ENCODE results near the gene AP2S1.
A peak's percentile ranks its signal among the peaks of the same experiment; 100 is the strongest.
"Not testable (repeated sequence)": the region's sequence is repeated elsewhere in the genome, so short reads cannot be mapped to it uniquely, and the experiment has no call there.

Gene AP2S1

DNA sequence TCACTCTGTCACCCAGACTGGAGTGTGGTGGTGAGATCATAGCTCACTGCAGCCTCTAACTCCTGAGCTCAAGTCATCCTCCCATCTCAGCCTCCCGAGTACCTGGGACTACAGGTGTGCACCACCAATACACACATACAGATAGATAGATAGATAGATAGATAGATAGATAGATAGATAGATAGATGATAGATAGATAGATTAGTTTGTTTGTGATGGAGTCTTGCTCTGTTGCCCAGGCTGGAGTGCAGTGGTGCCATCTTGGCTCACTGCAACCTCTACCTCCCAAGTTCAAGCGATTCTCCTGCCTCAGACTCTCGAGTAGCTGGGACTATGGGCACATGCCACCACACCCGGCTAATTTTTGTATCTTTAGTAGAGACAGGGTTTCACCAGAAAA is 46.2 kb downstream of the AP2S1 start:
- DNase-seq (ENCODE audit: low read depth), result not testable (repeated sequence)

DNA sequence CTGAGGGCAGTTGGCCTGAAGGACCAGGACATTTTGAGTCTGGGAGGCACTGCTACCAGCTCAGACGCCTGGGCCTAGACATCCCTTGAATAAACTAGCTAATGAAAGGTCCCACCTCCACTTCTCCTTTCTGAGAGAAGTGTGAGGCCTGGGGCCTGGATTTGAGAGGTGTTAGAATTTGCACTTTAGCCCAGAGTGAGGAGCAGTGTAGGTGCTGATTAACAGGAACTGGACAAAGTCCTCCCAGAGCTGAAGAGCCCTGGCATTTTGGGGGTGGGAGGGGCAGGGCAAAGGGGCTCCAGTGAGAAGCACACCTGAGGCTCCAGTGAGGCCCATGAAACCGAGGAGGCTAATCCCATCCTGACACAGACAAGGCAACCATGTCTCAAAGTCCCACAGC is 47.1 kb downstream of the AP2S1 start:
- no peak for DNase-seq (ENCODE audit: low read depth)

DNA sequence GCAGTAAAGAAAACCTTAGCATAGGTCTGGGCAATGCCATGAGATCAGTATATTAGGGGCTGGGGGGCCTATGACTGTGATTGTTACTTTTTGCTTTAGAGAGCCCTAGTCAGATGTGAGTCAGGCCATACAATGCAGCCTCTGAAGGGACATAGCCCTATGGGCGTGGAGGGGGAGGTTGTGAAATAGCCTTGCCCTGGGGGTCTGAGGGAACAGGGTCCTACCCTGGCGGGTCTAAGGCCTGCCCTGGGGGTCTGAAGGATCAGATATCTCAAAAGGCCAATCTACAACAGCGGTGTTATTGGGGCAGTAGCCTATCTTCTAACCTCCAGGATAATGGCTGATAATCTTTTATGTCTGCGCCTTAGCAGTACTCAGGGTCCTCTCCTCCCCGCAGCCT is 48.5 kb downstream of the AP2S1 start:
- no peak for DNase-seq (ENCODE audit: low read depth)

DNA sequence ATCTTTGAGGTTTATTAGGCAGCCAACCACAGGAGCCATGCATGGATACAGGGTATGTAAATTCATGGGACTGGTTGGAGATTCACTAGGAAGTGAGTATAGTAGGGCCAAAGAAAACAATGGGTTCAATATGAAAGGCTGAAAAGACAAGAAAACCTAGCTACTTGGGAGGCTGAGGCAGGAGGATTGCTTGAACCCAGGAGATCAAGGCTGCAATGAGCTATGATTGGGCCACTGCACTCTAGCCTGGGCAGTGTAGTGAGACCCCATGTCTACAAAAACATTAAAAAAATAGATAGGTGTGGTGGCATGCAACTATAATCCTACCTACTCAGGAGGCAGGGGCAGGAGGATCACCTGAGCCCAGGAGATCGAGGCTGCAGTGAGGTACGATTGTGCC is 51.9 kb downstream of the AP2S1 start:
- no peak for DNase-seq (ENCODE audit: low read depth)

DNA sequence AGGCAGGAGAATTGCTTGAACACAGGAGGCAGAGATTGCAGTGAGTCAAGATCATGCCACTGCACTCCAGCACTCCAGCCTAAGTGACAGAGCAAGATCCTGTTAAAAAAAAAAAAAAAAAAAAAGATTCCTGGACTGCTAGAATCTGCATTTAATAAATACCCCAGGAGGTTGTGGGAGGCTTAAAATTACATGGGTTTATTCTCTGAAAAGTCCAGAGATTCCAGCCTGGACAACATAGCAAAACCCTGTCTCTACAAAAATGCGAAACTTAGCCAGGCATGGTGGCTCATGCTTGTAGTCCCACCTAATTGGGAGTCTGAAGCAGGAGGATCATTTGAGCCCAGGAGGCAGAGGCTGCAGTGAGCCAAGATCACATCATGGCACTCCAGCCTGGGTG is 52.8 kb downstream of the AP2S1 start:
- DNase-seq (ENCODE audit: low read depth), result no peak

DNA sequence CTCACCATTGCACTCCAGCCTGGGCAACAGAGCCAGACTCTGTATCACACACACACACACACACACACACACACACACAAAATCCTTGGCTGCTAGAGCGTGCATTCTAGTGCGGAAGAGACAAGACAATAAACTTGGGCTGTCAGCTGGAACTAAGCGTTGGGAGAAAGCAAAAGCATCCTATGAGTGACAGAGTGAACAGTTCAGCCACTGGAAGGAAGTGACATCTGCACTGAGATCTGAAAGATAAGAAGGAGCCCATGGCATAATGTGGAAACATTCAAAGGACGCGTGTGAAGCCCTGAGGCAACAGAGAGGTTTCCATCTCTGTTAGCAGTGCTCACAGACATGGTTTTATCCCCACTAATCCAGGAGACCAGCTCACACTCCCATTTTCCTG is 58.7 kb downstream of the AP2S1 start:
- no peak for DNase-seq (ENCODE audit: low read depth)

DNA sequence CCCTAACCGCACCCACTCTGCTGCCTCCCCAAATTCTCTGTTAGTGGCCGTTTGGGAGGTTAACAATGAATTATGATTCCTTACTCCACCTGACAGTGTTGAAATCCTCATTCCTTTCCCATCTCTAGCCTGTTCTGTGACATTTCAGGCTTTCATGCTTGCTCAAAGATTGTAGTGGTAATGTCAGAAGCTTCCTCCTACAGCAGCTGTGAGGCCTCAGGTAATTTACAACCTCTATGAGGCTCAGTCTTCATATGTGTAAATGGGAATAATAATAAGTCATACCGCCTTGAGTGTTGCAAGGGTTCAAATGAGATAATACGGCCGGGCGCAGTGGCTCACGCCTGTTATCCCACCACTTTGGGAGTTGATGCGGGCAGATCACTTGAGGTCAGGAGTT is 61.3 kb downstream of the AP2S1 start:
- DNase-seq (ENCODE audit: low read depth), result no peak

DNA sequence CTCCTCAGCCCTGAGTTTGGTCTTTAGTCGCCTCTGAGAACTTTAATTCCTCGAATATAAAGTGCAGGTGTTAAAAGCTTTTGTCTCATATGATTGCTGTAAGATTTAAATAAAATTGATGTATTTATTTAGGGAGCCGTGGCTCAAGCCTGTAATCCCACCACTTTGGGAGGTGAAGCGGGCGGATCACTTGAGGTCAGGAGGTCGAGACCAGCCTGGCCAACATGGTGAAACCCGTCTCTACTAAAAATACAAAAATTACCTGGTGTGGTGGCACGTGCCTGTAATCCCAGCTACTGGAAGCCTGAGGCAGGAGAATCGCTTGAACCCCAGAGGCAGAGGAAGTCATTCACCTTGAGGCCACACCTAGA is 61.7 kb downstream of the AP2S1 start:
- DNase-seq (ENCODE audit: low read depth), result no peak

DNA sequence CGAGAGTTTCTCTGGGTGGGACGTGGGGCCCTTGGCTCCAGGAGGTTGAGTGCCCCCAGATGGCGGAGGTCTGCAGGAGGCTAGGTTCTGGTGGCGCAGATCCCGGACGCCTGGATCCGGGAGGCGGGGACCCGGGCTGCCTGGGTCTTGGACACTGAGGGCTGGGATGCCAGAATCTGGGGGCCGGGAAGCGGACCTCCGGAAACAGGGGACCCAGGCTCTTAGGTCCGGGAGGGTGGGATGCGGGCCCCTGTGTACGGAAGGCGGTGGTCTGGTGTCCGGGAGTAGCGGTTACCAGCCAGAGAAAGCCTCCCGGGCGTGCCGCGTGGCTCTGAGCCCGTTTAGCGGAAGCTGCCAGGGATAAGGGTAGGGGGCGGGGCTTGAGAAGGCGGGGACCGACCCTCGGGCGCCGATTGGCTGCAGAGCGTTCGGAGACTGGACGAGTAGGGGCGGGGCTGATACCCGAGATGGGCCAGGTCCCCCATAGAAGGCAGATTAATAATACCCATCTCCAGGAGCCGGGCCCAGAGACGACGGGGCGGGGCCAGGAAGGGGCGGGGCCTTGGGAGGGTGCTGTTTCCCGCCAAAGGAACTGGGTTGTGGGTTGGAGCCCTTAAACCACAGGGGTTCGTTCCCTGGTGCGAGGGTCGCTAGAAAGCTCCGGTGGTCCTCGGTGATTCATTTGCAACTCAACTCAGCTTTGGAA is 62.2 kb downstream of the AP2S1 start, which contains the start of gene SLC1A5:
Gene SLC1A5 (minus strand): TSS at position 333 of the 706 bp plus-strand sequence. CDS start 629 bp downstream, outside the sequence.
- DNase-seq (ENCODE audit: low read depth), result peak; percentile 94
